ENCODE measurements around the gene EWSR1. TPM values are rescaled to one million over a fixed set of nuclear protein-coding genes. Genes with fewer than 3 reads are reported as not detected.
"Not testable (repeated sequence)": the region's sequence is repeated elsewhere in the genome, so short reads cannot be mapped to it uniquely, and the experiment has no call there.

Gene EWSR1
- total RNA-seq, 1 donor from 2014 or later, result 186 TPM

- DNase-seq, result not testable (repeated sequence)
Measured at GRCh38 chr22:29247891-29248290, 20.2 kb upstream of the EWSR1 start.

GRCh38 chr22:29251265-29251664 is 16.8 kb upstream of the EWSR1 start:
- no peak for DNase-seq

GRCh38 chr22:29251981-29252911 is 15.8 kb upstream of the EWSR1 start:
- no peak for DNase-seq

GRCh38 chr22:29253561-29254285 is 14.3 kb upstream of the EWSR1 start:
- no peak for DNase-seq

GRCh38 chr22:29254286-29254660 is 13.8 kb upstream of the EWSR1 start:
- no peak for DNase-seq

GRCh38 chr22:29255064-29255621 is 12.9 kb upstream of the EWSR1 start:
- no peak for DNase-seq

- no peak for DNase-seq
Measured at GRCh38 chr22:29256606-29257325, 11.3 kb upstream of the EWSR1 start.

GRCh38 chr22:29257751-29258181 is 10.3 kb upstream of the EWSR1 start:
- no peak for DNase-seq

- DNase-seq, result no peak
Measured at GRCh38 chr22:29258407-29259252, 9.4 kb upstream of the EWSR1 start.

GRCh38 chr22:29259253-29259899 is 8.7 kb upstream of the EWSR1 start:
- no peak for DNase-seq

- no peak for DNase-seq
Measured at GRCh38 chr22:29260031-29260560, 8.0 kb upstream of the EWSR1 start.

- no peak for DNase-seq
Measured at GRCh38 chr22:29260601-29261315, 7.3 kb upstream of the EWSR1 start.

GRCh38 chr22:29263791-29264276 is 4.2 kb upstream of the EWSR1 start:
- DNase-seq, result no peak

- DNase-seq, result no peak
Measured at GRCh38 chr22:29265305-29265704, 2.8 kb upstream of the EWSR1 start.

- no peak for DNase-seq
Measured at GRCh38 chr22:29265929-29266328, 2.1 kb upstream of the EWSR1 start.

- no peak for DNase-seq
Measured at GRCh38 chr22:29266564-29267461, 1.3 kb upstream of the EWSR1 start.

- DNase-seq, result no peak
Measured at GRCh38 chr22:29267462-29267857, 608 bp upstream of the EWSR1 start.

GRCh38 chr22:29268511-29269229 is 602 bp downstream of the EWSR1 start:
- DNase-seq, result peak; percentile 45
